Neuronal stem cell (in vitro differentiated cells): Measurements from ENCODE around the gene GRIK4.

Source experiments
- DNase-seq: peaks from one replicate; pipeline ENCODE4 v3.0.0-alpha.2; 2013; ENCODE audit warnings: low spot score
- H2AFZ ChIP-seq: one replicate; pipeline ENCODE4 v1.6.1; 2013; ENCODE audit warnings: mild to moderate bottlenecking, low read length, inconsistent platforms
- H2AK5ac ChIP-seq: 2 replicates; pipeline ENCODE4 v1.6.1; 2013; ENCODE audit warnings: low read depth, mild to moderate bottlenecking, inconsistent platforms, low read length, moderate library complexity, mixed read lengths
- H2BK120ac ChIP-seq: 2 replicates; pipeline ENCODE4 v1.6.1; 2013; ENCODE audit warnings: low read depth, mild to moderate bottlenecking, inconsistent platforms, low read length, moderate library complexity, mixed read lengths
- H2BK12ac ChIP-seq: one replicate; pipeline ENCODE4 v1.6.1; 2013; ENCODE audit warnings: low read length, inconsistent platforms
- H2BK15ac ChIP-seq: 2 replicates; pipeline ENCODE4 v1.6.1; 2013; ENCODE audit warnings: mild to moderate bottlenecking, low read length, inconsistent platforms, mixed read lengths
- H2BK5ac ChIP-seq: one replicate; pipeline ENCODE4 v1.6.1; 2013; ENCODE audit warnings: inconsistent platforms, mild to moderate bottlenecking, low read length, moderate library complexity
- H3K14ac ChIP-seq: one replicate; pipeline ENCODE4 v1.6.1; 2013; ENCODE audit warnings: low read length, inconsistent platforms
- H3K18ac ChIP-seq: 2 replicates; pipeline ENCODE4 v1.6.1; 2013; ENCODE audit warnings: low read length, inconsistent platforms
- H3K23ac ChIP-seq: 2 replicates; pipeline ENCODE4 v1.6.1; 2013; ENCODE audit warnings: low read depth, mild to moderate bottlenecking, mixed read lengths, low read length, inconsistent platforms; ENCODE audit not compliant: poor library complexity
- H3K27ac ChIP-seq: replicated peaks from 3 replicates; pipeline ENCODE4 v1.5.1; 2013; ENCODE audit warnings: low read length, inconsistent platforms
- H3K27me3 ChIP-seq, 3 experiments: 2 replicates each; pipeline ENCODE4 v1.6.1; 2013; ENCODE audit warnings: low read length in 3 of 3, mild to moderate bottlenecking in 2 of 3, inconsistent platforms in 1 of 3, low read depth in 1 of 3, mixed read lengths in 1 of 3, moderate library complexity in 1 of 3; ENCODE audit not compliant: control insufficient read depth in 3 of 3, insufficient read depth in 3 of 3
- H3K36me3 ChIP-seq, 2 donors: replicated peaks in 1 of 2; 2 replicates each; pipeline ENCODE4 v1.6.1; 2013; ENCODE audit warnings: low read length in 2 of 2; ENCODE audit not compliant: control insufficient read depth in 2 of 2, insufficient read depth in 2 of 2
- H3K4ac ChIP-seq: 2 replicates; pipeline ENCODE4 v1.6.1; 2013; ENCODE audit warnings: inconsistent platforms, mild to moderate bottlenecking, low read length, moderate library complexity
- H3K4me1 ChIP-seq, 2 donors: 1 replicate in 1 of 2; 2 replicates in 1 of 2; pipeline ENCODE4 v1.6.1; 2013; ENCODE audit warnings: low read length in 2 of 2, low read depth in 1 of 2; ENCODE audit not compliant: control insufficient read depth in 2 of 2, insufficient read depth in 1 of 2
- H3K4me2 ChIP-seq: one replicate; pipeline ENCODE4 v1.6.1; 2013; ENCODE audit warnings: mild to moderate bottlenecking, low read length, inconsistent platforms; ENCODE audit not compliant: insufficient read depth, poor library complexity, severe bottlenecking
- H3K4me3 ChIP-seq, 2 donors: 2 replicates each; pipeline ENCODE4 v1.5.1; 2013; ENCODE audit warnings: low read length in 2 of 2, mild to moderate bottlenecking in 2 of 2, inconsistent platforms in 1 of 2, moderate library complexity in 1 of 2
- H3K79me1 ChIP-seq: one replicate; pipeline ENCODE4 v1.6.1; 2013; ENCODE audit warnings: low read depth, mild to moderate bottlenecking, inconsistent platforms, low read length, moderate library complexity
- H3K9ac ChIP-seq: one replicate; pipeline ENCODE4 v1.6.1; 2013; ENCODE audit warnings: mild to moderate bottlenecking, low read depth, low read length, inconsistent platforms; ENCODE audit not compliant: poor library complexity
- H3K9me3 ChIP-seq, 2 donors: replicated peaks in 1 of 2; 2 replicates each; pipeline versions ENCODE3 to v1.6.1; 2013; ENCODE audit warnings: low read length in 2 of 2, mild to moderate bottlenecking in 2 of 2, inconsistent platforms in 1 of 2, low read depth in 1 of 2, mixed read lengths in 1 of 2, moderate library complexity in 1 of 2; ENCODE audit not compliant: control insufficient read depth in 2 of 2, insufficient read depth in 1 of 2
- H4K8ac ChIP-seq: one replicate; pipeline ENCODE4 v1.6.1; 2013; ENCODE audit warnings: low read depth, mild to moderate bottlenecking, inconsistent platforms, low read length, moderate library complexity
- H4K91ac ChIP-seq: one replicate; pipeline ENCODE4 v1.6.1; 2013; ENCODE audit warnings: low read length, low read depth, mild to moderate bottlenecking, inconsistent platforms; ENCODE audit not compliant: poor library complexity
- WGBS, 2 donors: extraction: QIAGEN DNeasy Blood & Tissue Kit; methylation state at CpG; one replicate each; pipeline ENCODE4 v1.1.7; 2013; ENCODE audit warnings: missing lambda C conversion rate in 2 of 2, mixed read lengths in 1 of 2; ENCODE audit not compliant: insufficient read length in 2 of 2, insufficient replicate concordance in 1 of 2; ENCODE audit errors: extremely low coverage in 2 of 2; 5-methylcytosine and 5-hydroxymethylcytosine counted together

The GRIK4 gene

DNA sequence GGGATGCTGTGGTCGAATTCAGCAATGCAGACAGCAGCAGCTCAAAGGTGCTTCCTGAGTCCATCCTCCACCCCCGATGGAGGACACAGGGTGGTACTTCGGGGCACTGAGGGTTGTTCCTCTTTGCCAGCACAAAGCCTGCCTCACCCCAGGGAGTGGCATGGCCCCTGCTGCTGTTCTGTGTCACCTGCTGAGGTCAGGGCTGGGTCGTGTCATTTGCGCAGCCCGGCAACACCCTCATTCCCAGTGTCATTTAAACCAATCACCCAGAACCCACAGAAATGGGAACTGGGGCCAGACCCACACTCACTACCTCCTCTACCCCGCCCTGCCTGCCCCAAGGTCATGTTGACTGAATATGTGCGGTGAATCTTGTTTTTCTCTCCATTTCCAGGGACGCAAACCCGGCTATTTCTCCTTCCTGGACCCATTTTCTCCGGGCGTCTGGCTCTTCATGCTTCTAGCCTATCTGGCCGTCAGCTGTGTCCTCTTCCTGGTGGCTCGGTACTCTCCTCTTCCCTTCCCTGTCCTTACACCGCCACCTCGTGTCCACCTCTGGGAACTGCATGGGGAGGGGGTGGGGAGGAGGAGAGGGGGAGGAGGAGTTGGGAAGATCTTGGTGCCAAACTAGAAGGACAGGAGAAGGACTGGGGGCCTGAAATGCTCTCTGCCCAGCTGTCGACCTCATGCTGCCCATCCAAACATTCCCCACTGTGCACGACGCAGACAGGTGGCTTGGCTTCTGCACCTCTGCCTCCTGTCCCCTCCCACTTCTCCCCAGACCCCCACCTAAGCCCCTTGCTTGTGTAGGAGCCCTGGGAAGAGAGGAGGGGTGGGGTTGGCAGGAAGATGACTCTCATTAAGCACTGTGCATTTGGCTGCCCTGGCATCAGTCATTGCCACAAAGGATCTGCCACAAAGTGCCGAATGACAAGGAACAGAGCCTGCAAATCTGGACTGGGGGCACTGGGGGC lies 441.2 kb downstream of the GRIK4 start:
- Histone ChIP-seq H3K4me2 (no peak overlapping the region), H3K18ac (no peak overlapping the region), H2AK5ac (no peak overlapping the region), H3K23ac (no peak overlapping the region), H3K36me3 (no peaks in the 10 kb centered on the region), H3K27ac (no peak overlapping the region), H4K91ac (no peak overlapping the region), H2BK15ac (peak overlapping the region; percentile 54), H2BK5ac (no peak overlapping the region), H4K8ac (no peak overlapping the region), H3K4ac (peak overlapping the region; percentile 68), H3K27me3 (no peaks in the 10 kb centered on the region), H3K14ac (no peak overlapping the region), H3K9me3 (no peaks in the 10 kb centered on the region), H3K9ac (no peak overlapping the region), H3K4me3 (no peak overlapping the region), H2BK120ac (no peak overlapping the region), H3K79me1 (no peaks in the 10 kb centered on the region), H2BK12ac (no peak overlapping the region), H2AFZ (peak overlapping the region; percentile 83), H3K4me1 (peaks cover 4 to 7% of the 10 kb centered on the region in 2 donors)
- WGBS, 2 donors: no CpG with 5 or more reads among the region's 20 CpGs
- peak; percentile 91 for DNase-seq

DNA sequence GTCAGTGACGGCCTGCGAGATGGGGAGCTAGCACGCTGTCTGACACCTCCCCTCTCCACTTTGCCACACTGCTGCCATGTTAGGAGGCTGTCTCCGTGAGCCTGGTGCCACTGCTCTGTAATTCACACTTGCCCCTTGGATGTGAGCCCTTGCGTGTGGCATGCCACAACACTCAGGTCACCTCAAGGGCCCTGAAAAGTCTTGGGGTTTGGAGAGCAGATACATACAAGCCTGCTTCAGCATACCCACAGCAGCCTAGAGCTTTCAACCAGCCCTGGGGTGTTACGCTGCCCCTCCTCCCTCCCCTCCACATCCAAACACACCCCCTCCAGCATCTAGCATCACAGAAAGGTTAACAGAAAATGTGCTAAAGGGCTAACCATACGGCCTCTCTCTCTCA lies 442.8 kb downstream of the GRIK4 start:
- Histone ChIP-seq H3K79me1 (no peaks in the 10 kb centered on the region), H3K4ac (no peak overlapping the region), H3K27ac (no peak overlapping the region), H3K27me3 (no peaks in the 10 kb centered on the region), H2BK15ac (no peak overlapping the region), H3K14ac (no peak overlapping the region), H3K36me3 (no peaks in the 10 kb centered on the region), H3K23ac (no peak overlapping the region), H3K4me2 (no peak overlapping the region), H3K9me3 (no peaks in the 10 kb centered on the region), H3K4me1 (peaks cover 4 to 7% of the 10 kb centered on the region in 2 donors), H2BK12ac (no peak overlapping the region), H3K9ac (no peak overlapping the region), H2BK5ac (no peak overlapping the region), H3K4me3 (no peak overlapping the region), H3K18ac (no peak overlapping the region), H4K91ac (no peak overlapping the region), H2AK5ac (peak overlapping the region; percentile 9), H4K8ac (no peak overlapping the region), H2AFZ (no peak overlapping the region), H2BK120ac (no peak overlapping the region)
- no CpG with 5 or more reads among the region's 7 CpGs for WGBS, 2 donors
- DNase-seq: no peak

DNA sequence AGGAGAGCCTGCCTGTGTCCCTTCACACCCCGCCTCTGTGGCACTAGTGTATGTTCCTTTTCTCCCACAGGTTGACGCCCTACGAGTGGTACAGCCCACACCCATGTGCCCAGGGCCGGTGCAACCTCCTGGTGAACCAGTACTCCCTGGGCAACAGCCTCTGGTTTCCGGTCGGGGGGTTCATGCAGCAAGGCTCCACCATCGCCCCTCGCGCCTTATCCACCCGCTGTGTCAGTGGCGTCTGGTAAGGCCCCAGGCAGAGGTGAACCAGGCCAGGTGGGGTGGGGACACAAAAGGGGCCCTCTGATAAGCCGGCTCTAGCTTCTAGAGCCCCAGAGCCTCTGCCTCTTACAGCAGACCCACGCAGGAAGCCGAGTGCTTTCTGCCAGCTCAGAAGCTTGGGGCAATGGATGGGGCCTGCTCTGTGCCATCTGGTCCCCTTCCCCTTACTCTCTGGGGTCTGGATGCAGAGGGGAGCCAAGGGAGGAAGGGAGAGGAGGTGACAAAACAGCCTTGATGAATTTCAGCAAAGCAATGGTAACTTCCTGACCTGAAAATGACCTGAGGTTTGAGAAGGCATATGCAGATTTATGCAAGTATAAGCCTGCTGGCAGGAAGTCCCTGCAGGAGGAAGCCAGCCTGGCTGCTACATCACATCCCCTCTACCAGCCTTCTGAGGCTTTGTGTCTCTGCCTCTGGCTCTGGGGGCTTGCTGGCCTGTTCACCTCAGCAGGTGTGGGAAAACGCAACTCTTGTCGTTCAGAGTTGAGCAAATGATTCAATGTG lies 445.4 kb downstream of the GRIK4 start:
- H4K8ac ChIP-seq: no peak overlapping the region
- H3K9me3 ChIP-seq: no peaks in the 10 kb centered on the region
- H3K4me2 ChIP-seq: no peak overlapping the region
- H3K79me1 ChIP-seq: no peaks in the 10 kb centered on the region
- peak overlapping the region; percentile 78 for H2AFZ ChIP-seq
- no peak overlapping the region for H3K23ac ChIP-seq
- H3K4me1 ChIP-seq: peaks cover 4 to 7% of the 10 kb centered on the region in 2 donors
- no peak overlapping the region for H2AK5ac ChIP-seq
- no peak overlapping the region for H2BK120ac ChIP-seq
- H3K27me3 ChIP-seq: no peaks in the 10 kb centered on the region
- no peak overlapping the region for H2BK12ac ChIP-seq
- H3K27ac ChIP-seq: no peak overlapping the region
- H4K91ac ChIP-seq: no peak overlapping the region
- no peak overlapping the region for H3K4ac ChIP-seq
- no peak overlapping the region for H3K4me3 ChIP-seq
- peak overlapping the region; percentile 50 for H3K14ac ChIP-seq
- WGBS, 2 donors: no CpG with 5 or more reads among the region's 16 CpGs
- DNase-seq: no peak
- no peak overlapping the region for H2BK15ac ChIP-seq
- no peaks in the 10 kb centered on the region for H3K36me3 ChIP-seq
- H3K9ac ChIP-seq: no peak overlapping the region
- no peak overlapping the region for H2BK5ac ChIP-seq
- no peak overlapping the region for H3K18ac ChIP-seq

DNA sequence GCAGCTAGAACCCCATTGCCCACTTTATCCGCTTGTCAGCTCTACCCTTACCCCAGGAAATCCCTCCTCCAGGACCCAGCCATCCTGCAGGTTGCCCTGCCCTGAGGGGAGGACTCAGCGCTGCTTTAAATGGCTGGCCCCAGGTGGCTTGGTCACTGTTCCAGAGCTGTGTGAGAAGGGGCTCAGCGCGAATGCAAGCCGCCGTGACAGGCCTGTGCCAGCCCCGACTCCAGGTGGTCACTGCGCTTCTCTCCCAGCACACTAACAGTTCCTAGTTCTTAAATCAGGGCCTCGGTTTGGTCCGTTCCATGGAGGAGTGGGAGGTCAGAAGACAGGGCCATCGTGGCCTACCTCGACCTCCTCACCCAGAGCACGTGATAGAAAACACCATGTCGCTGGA lies 446.6 kb downstream of the GRIK4 start:
- H4K91ac ChIP-seq: no peak overlapping the region
- no peak overlapping the region for H3K14ac ChIP-seq
- H4K8ac ChIP-seq: no peak overlapping the region
- no peak overlapping the region for H3K4ac ChIP-seq
- peak overlapping the region; percentile 34 for H3K23ac ChIP-seq
- H3K9me3 ChIP-seq: no peaks in the 10 kb centered on the region
- no peak overlapping the region for H2AFZ ChIP-seq
- H3K79me1 ChIP-seq: no peaks in the 10 kb centered on the region
- H3K27me3 ChIP-seq: no peaks in the 10 kb centered on the region
- no peak overlapping the region for H3K9ac ChIP-seq
- H3K27ac ChIP-seq: no peak overlapping the region
- no peak overlapping the region for H2BK12ac ChIP-seq
- peak overlapping the region; percentile 27 for H2BK120ac ChIP-seq
- peak overlapping the region; percentile 38 for H2AK5ac ChIP-seq
- WGBS, 2 donors: no CpG with 5 or more reads among the region's 14 CpGs
- H2BK15ac ChIP-seq: no peak overlapping the region
- H3K18ac ChIP-seq: no peak overlapping the region
- H2BK5ac ChIP-seq: no peak overlapping the region
- H3K4me1 ChIP-seq: peaks cover 0 to 4% of the 10 kb centered on the region in 2 donors
- DNase-seq: no peak
- no peak overlapping the region for H3K4me2 ChIP-seq
- H3K36me3 ChIP-seq: no peaks in the 10 kb centered on the region
- H3K4me3 ChIP-seq: no peak overlapping the region
